Adipose tissue (tissue), 3 donors: ENCODE results near the gene C1orf105. TPM values are rescaled to one million over a fixed set of nuclear protein-coding genes. Genes with fewer than 3 reads are reported as not detected.

Experiments used
- H3K27ac ChIP-seq: one replicate; pipeline ENCODE4 v1.5.1; 2013; ENCODE audit warnings: low read depth, low read length
- WGBS, 3 donors: extraction: QIAGEN DNeasy Blood & Tissue Kit; methylation state at CpG; one replicate each; pipeline ENCODE4 v1.1.7; 2013; 5-methylcytosine and 5-hydroxymethylcytosine counted together
- polyA plus RNA-seq, 3 donors: library from polyadenylated mRNA; stranded (reverse); fragments of 200-250 nt; gene quantifications; one replicate each; pipeline ENCODE4 v1.2.3, GENCODE V29; 2013
- donor health status: healthy with polysubstance abuse.
- donor health status: Bipolar disorder and iron deficiency.
- donor health status: healthy.

Gene C1orf105
- polyA plus RNA-seq, 3 donors, result not detected

GRCh38 chr1:172449585-172450523 is 29.4 kb downstream of the C1orf105 start:
- 38 to 41% (median 40%) methylated on average over 18 of the region's 18 CpGs for WGBS, 3 donors

GRCh38 chr1:172450524-172450885 is 30.0 kb downstream of the C1orf105 start:
- H3K27ac ChIP-seq, result no peak overlapping the region
- WGBS, 3 donors, result 13 to 63% (median 61%) methylated on average over 7 of the region's 7 CpGs

More at GRCh38 chr1:172449585-172450523, 29.4 kb downstream of the C1orf105 start:
- no peak overlapping the region for H3K27ac ChIP-seq

- 19 to 67% (median 60%) methylated on average over 2 of the region's 2 CpGs for WGBS, 3 donors
- H3K27ac ChIP-seq, result no peak overlapping the region
Measured at GRCh38 chr1:172451002-172451443, 30.5 kb downstream of the C1orf105 start.

GRCh38 chr1:172452536-172453152 is 32.2 kb downstream of the C1orf105 start:
- 78 to 83% (median 79%) methylated on average over 7 of the region's 7 CpGs for WGBS, 3 donors
- H3K27ac ChIP-seq, result no peak overlapping the region

GRCh38 chr1:172453153-172453545 is 32.7 kb downstream of the C1orf105 start:
- no peak overlapping the region for H3K27ac ChIP-seq
- 68 to 83% (median 72%) methylated on average over 6 of the region's 6 CpGs for WGBS, 3 donors

GRCh38 chr1:172453607-172454006 is 33.1 kb downstream of the C1orf105 start:
- no peak overlapping the region for H3K27ac ChIP-seq
- WGBS, 3 donors, result 43 to 86% (median 79%) methylated on average over 1 of the region's 1 CpG

- H3K27ac ChIP-seq, result no peak overlapping the region
- WGBS, 3 donors, result 77 to 86% (median 77%) methylated on average over 1 of the region's 1 CpG
Measured at GRCh38 chr1:172455451-172455850, 35.0 kb downstream of the C1orf105 start.

- H3K27ac ChIP-seq, result no peak overlapping the region
- WGBS, 3 donors, result 80 to 96% (median 92%) methylated on average over 5 of the region's 5 CpGs
Measured at GRCh38 chr1:172456344-172456769, 35.9 kb downstream of the C1orf105 start.

GRCh38 chr1:172457479-172458130 is 37.1 kb downstream of the C1orf105 start:
- H3K27ac ChIP-seq, result no peak overlapping the region
- 60 to 74% (median 70%) methylated on average over 1 of the region's 1 CpG for WGBS, 3 donors

GRCh38 chr1:172460177-172460576 is 39.7 kb downstream of the C1orf105 start:
- no peak overlapping the region for H3K27ac ChIP-seq
- 83 to 87% (median 87%) methylated on average over 1 of the region's 1 CpG for WGBS, 3 donors

- no peak overlapping the region for H3K27ac ChIP-seq
- WGBS, 3 donors, result 50 to 74% (median 67%) methylated on average over 1 of the region's 1 CpG
Measured at GRCh38 chr1:172460887-172461315, 40.4 kb downstream of the C1orf105 start.

- 45 to 94% (median 84%) methylated on average over 1 of the region's 1 CpG for WGBS, 3 donors
- H3K27ac ChIP-seq, result no peak overlapping the region
Measured at GRCh38 chr1:172465617-172466016, 45.1 kb downstream of the C1orf105 start.

GRCh38 chr1:172466795-172467407 is 46.4 kb downstream of the C1orf105 start:
- 99 to 100% (median 100%) methylated on average over 3 of the region's 3 CpGs for WGBS, 3 donors
- H3K27ac ChIP-seq, result no peak overlapping the region

GRCh38 chr1:172467446-172467845 is 47.0 kb downstream of the C1orf105 start:
- 56 to 59% (median 57%) methylated on average over 3 of the region's 3 CpGs for WGBS, 3 donors
- no peak overlapping the region for H3K27ac ChIP-seq

- no peak overlapping the region for H3K27ac ChIP-seq
- 82 to 90% (median 86%) methylated on average over 5 of the region's 5 CpGs for WGBS, 3 donors
Measured at GRCh38 chr1:172468296-172468695, 47.8 kb downstream of the C1orf105 start.

- 55 to 78% (median 57%) methylated on average over 3 of the region's 3 CpGs for WGBS, 3 donors
- no peak overlapping the region for H3K27ac ChIP-seq
Measured at GRCh38 chr1:172469717-172470116, 49.2 kb downstream of the C1orf105 start.

GRCh38 chr1:172470149-172470548 is 49.7 kb downstream of the C1orf105 start:
- WGBS, 3 donors, result 33 to 86% (median 80%) methylated on average over 2 of the region's 2 CpGs
- H3K27ac ChIP-seq, result no peak overlapping the region

- no peak overlapping the region for H3K27ac ChIP-seq
- 90 to 95% (median 90%) methylated on average over 1 of the region's 1 CpG for WGBS, 3 donors
Measured at GRCh38 chr1:172471666-172472065, 51.2 kb downstream of the C1orf105 start.
